Osteocyte (in vitro differentiated cells): Measurements from ENCODE around the gene CYTH1. TPM values are rescaled to one million over a fixed set of nuclear protein-coding genes. Genes with fewer than 3 reads are reported as not detected.

Experiments used
- DNase-seq: peaks from one replicate; pipeline ENCODE4 v3.0.0; 2021; ENCODE audit warnings: mixed read lengths; ENCODE audit not compliant: unreplicated experiment; ENCODE audit errors: extremely low spot score
- H3K27ac Mint-ChIP-seq: one replicate; pipeline ENCODE4 v1.8.0; 2021; ENCODE audit warnings: mild to moderate bottlenecking, mixed read lengths; ENCODE audit not compliant: unreplicated experiment
- H3K27me3 Mint-ChIP-seq: one replicate; pipeline ENCODE4 v1.8.0; 2021; ENCODE audit warnings: mixed read lengths; ENCODE audit not compliant: unreplicated experiment
- H3K36me3 Mint-ChIP-seq: one replicate; pipeline ENCODE4 v1.8.0; 2021; ENCODE audit warnings: mixed read lengths; ENCODE audit not compliant: unreplicated experiment
- H3K4me1 Mint-ChIP-seq: one replicate; pipeline ENCODE4 v1.8.0; 2021; ENCODE audit warnings: mixed read lengths; ENCODE audit not compliant: unreplicated experiment
- H3K4me3 Mint-ChIP-seq: one replicate; pipeline ENCODE4 v1.8.0; 2021; ENCODE audit warnings: mild to moderate bottlenecking, moderate library complexity, mixed read lengths; ENCODE audit not compliant: unreplicated experiment
- H3K9me3 Mint-ChIP-seq: one replicate; pipeline ENCODE4 v1.8.0; 2021; ENCODE audit warnings: mixed read lengths; ENCODE audit not compliant: unreplicated experiment
- total RNA-seq: library from RNA; stranded (reverse); gene quantifications from 2 replicates; pipeline ENCODE4 v1.2.1, GENCODE V29; 2021
- TF ChIP-seq, protein P1 (sequence below): fragments of 200-600 bp; sonication (generic); IDR thresholded peaks from 2 replicates; pipeline ENCODE4 v1.5.0; 2021; ENCODE audit warnings: antibody characterized with exemption, mild to moderate bottlenecking, moderate library complexity

The CYTH1 gene
- total RNA-seq, 1 donor from 2014 or later = 113 TPM

DNA sequence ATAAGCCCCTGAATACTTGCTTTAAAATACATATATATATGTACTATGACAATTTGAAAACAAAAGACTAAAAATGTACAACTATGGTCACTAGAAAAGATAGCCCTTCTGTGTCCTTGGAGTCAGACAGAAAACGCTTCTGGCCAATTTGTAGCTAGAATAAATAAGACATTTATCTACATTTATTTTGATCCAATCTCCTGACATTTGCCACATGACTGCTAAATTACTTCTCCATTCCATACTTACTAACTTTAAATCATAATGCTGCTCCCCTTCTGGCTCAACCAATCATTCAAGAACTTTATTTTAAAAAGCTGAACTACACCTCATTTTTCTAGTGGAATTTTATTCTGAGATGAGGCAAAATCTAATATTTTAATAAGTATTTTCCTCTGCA lies 65.8 kb downstream of the CYTH1 start:
- H3K36me3 Mint-ChIP-seq = no peaks in the 10 kb centered on the region
- no peak overlapping the region for H3K4me3 Mint-ChIP-seq
- H3K27ac Mint-ChIP-seq = peak overlapping the region; percentile 20
- no peaks in the 10 kb centered on the region for H3K27me3 Mint-ChIP-seq
- no peak for DNase-seq
- H3K9me3 Mint-ChIP-seq = no peaks in the 10 kb centered on the region
- TF ChIP-seq, protein P1, sequence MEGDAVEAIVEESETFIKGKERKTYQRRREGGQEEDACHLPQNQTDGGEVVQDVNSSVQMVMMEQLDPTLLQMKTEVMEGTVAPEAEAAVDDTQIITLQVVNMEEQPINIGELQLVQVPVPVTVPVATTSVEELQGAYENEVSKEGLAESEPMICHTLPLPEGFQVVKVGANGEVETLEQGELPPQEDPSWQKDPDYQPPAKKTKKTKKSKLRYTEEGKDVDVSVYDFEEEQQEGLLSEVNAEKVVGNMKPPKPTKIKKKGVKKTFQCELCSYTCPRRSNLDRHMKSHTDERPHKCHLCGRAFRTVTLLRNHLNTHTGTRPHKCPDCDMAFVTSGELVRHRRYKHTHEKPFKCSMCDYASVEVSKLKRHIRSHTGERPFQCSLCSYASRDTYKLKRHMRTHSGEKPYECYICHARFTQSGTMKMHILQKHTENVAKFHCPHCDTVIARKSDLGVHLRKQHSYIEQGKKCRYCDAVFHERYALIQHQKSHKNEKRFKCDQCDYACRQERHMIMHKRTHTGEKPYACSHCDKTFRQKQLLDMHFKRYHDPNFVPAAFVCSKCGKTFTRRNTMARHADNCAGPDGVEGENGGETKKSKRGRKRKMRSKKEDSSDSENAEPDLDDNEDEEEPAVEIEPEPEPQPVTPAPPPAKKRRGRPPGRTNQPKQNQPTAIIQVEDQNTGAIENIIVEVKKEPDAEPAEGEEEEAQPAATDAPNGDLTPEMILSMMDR = no peak
- H3K4me1 Mint-ChIP-seq = peaks cover 63% of the 10 kb centered on the region

DNA sequence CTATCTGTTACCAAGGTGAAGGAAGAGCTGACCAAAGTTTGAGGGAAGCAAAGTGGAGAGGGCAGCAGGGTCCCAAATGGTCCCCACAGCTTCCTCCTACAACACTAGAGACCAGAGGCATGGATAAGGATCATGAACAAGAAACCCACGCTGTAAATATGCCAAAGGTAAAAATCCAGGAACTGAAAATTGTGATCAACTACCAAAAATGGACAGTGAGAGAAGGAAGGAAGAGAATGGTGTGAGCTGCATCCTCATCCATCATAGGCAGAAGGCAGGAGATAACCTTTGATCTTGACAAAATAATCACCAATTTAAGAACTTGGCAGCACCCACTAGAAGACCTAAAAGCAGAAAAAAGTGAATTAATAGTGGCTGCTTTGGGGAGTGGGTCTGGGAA lies 66.2 kb downstream of the CYTH1 start:
- Mint-ChIP-seq H3K4me3 (peak overlapping the region; percentile 15), H3K4me1 (peaks cover 61% of the 10 kb centered on the region), H3K27ac (peak overlapping the region; percentile 83), H3K27me3 (no peaks in the 10 kb centered on the region), H3K9me3 (no peaks in the 10 kb centered on the region), H3K36me3 (no peaks in the 10 kb centered on the region)
- TF ChIP-seq, protein P1 = no peak
- DNase-seq = no peak

DNA sequence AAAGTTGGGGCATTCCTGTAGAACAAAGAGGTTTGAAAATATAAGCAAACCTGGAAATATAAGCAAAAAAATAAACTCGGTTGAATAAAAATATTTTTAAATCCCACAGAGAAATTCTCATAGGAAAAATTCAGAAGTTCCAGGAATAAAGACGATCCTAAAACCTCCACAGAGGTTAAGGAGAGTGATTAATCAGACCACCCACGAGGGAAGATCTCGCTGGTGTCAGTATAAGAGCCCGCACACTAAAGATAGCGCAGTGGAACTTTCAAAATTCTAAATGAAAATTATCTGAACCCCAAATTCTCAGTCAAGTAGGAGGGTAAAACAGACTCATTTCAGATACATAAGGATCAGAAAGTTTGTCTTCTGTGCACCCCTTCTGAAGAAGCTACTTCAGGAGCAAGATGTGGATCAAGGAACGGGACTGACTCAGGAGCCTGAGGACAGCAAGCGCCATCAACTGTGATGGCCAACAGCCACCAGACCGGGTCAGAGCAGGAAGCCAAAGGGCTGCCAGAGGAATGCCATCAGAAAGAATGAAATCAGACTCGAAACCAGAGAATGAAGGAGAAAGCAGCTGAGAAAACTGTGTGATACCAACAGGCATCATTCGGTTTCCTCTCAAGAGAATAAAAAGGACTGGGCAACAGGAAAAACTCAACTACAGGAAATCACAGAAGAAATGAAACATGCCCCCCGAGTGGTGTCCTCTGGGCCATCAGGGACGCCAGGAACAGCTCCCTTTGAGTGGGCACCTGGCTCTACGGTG lies 66.9 kb downstream of the CYTH1 start:
- no peaks in the 10 kb centered on the region for H3K9me3 Mint-ChIP-seq
- peak overlapping the region; percentile 15 for H3K4me3 Mint-ChIP-seq
- no peaks in the 10 kb centered on the region for H3K27me3 Mint-ChIP-seq
- no peak for DNase-seq
- peak overlapping the region; percentile 83 for H3K27ac Mint-ChIP-seq
- TF ChIP-seq, protein P1 = no peak
- no peaks in the 10 kb centered on the region for H3K36me3 Mint-ChIP-seq
- H3K4me1 Mint-ChIP-seq = peaks cover 64% of the 10 kb centered on the region

DNA sequence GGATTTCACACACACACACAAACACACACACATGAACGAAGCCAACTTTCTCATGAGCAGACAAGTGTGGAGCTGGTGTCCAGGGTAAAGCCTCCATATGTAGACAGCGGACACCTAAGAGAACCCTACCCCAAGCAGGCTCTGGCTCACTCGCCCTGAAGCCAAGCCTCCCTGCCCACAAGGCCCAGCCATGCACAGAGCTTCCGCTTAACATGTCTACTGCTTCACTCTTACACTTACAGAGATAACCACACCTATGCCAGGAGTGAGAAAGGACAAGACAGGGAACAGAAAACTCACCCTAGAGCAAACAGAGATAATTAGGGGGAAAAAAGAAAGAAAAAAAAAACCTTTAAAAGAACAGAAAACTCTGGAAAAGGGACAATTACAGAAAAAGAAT lies 67.5 kb downstream of the CYTH1 start:
- no peak for DNase-seq
- Mint-ChIP-seq H3K27ac (peak overlapping the region; percentile 83), H3K4me3 (no peak overlapping the region), H3K27me3 (no peaks in the 10 kb centered on the region), H3K9me3 (no peaks in the 10 kb centered on the region), H3K4me1 (peaks cover 62% of the 10 kb centered on the region), H3K36me3 (no peaks in the 10 kb centered on the region)
- TF ChIP-seq, protein P1 = no peak

DNA sequence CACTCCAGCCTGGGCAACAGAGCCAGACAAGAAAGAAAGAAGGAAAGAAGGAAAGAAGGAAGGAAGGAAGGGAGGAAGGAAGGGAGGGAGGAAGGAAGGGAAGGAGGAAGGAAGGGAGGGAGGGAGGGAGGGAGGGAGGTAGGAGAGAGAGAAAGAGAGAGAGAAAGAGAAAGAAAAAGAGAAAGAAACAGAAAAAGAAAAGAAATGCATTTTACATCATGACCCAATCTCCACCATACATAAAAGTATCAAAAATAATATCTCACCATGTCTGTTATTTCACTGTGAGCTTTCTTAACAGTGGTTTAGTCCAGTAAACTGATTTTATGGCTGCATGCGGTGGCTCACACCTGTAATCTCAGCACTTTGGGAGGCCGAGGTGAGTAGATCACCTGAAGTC lies 70.0 kb downstream of the CYTH1 start:
- Mint-ChIP-seq H3K4me3 (no peak overlapping the region), H3K4me1 (peaks cover 64% of the 10 kb centered on the region), H3K27ac (no peak overlapping the region), H3K36me3 (no peaks in the 10 kb centered on the region), H3K27me3 (no peaks in the 10 kb centered on the region), H3K9me3 (no peaks in the 10 kb centered on the region)
- no peak for DNase-seq
- TF ChIP-seq, protein P1 = no peak
